ENCODE results near the gene OCA2.

Gene OCA2

GRCh38 chr15:27784107-27784506 is 315.0 kb downstream of the OCA2 start:
- DNase-seq (ENCODE audit: low read depth in 2 of 2): no peak
- H3K4me3 ChIP-seq (replicated peaks in 1 of 2; ENCODE audit: low read depth in 2 of 2, low read length in 2 of 2): no peak overlapping the region
- TF ChIP-seq CTCF (IDR thresholded peaks at IDR 0.05; ENCODE audit: low read depth, low read length): no peak

DNA sequence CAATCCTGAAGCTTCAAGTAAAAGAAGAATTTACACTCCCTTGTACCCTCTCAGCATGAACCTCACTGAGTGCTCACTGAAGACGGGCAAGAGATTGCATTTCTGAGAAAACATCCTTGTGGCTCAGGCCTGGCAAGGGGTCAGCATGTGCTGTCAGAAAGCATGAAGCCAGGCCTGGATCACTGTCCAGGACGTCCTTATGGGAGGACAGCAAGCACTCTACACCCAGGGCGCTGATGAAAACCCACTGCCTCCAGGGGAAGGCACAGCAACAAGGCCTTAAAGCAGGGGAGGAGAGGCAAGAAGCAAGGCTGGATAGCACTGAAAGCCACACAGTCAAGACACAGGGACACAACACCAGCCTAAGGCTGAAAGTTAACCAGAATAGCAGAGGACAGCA is 315.4 kb downstream of the OCA2 start:
- no peak overlapping the region for H3K4me3 ChIP-seq (replicated peaks in 1 of 2; ENCODE audit: low read depth in 2 of 2, low read length in 2 of 2)
- no peak for DNase-seq (ENCODE audit: low read depth in 2 of 2)
- no peak for TF ChIP-seq CTCF (IDR thresholded peaks at IDR 0.05; ENCODE audit: low read depth, low read length)

DNA sequence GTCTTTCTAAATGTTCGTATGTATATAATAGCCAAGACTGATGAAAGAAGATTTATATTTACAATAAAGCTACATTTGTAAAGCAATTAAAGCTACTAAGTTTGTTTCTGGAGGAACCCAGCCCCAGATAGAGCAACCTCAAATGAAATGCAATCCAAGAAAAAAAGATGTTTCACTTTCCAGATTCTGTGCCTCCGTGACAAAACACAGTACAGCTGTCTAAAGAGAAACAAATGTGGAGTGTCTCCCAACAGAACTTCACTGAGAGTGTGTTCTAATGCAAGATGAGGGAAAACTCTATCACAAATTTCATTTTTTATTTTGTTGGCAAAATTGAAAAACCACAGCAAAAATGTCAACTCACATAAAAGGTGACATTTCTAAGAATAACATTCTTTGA is 317.0 kb downstream of the OCA2 start:
- no peak overlapping the region for H3K4me3 ChIP-seq (replicated peaks in 1 of 2; ENCODE audit: low read depth in 2 of 2, low read length in 2 of 2)
- DNase-seq (ENCODE audit: low read depth in 2 of 2): no peak
- no peak for TF ChIP-seq CTCF (IDR thresholded peaks at IDR 0.05; ENCODE audit: low read depth, low read length)

- no peak for DNase-seq (ENCODE audit: low read depth in 2 of 2)
- no peak overlapping the region for H3K4me3 ChIP-seq (replicated peaks in 1 of 2; ENCODE audit: low read depth in 2 of 2, low read length in 2 of 2)
- no peak for TF ChIP-seq CTCF (IDR thresholded peaks at IDR 0.05; ENCODE audit: low read depth, low read length)
Measured at GRCh38 chr15:27776501-27776900, 322.6 kb downstream of the OCA2 start.

- no peak for TF ChIP-seq CTCF (IDR thresholded peaks at IDR 0.05; ENCODE audit: low read depth, low read length)
- H3K4me3 ChIP-seq (replicated peaks in 1 of 2; ENCODE audit: low read depth in 2 of 2, low read length in 2 of 2): no peak overlapping the region
- DNase-seq (ENCODE audit: low read depth in 2 of 2): no peak
Measured at GRCh38 chr15:27774638-27775037, 324.5 kb downstream of the OCA2 start.

GRCh38 chr15:27774191-27774590 is 324.9 kb downstream of the OCA2 start:
- no peak overlapping the region for H3K4me3 ChIP-seq (replicated peaks in 1 of 2; ENCODE audit: low read depth in 2 of 2, low read length in 2 of 2)
- TF ChIP-seq CTCF (IDR thresholded peaks at IDR 0.05; ENCODE audit: low read depth, low read length): no peak
- no peak for DNase-seq (ENCODE audit: low read depth in 2 of 2)

GRCh38 chr15:27771892-27772291 is 327.2 kb downstream of the OCA2 start:
- TF ChIP-seq CTCF (IDR thresholded peaks at IDR 0.05; ENCODE audit: low read depth, low read length): no peak
- DNase-seq (ENCODE audit: low read depth in 2 of 2): no peak
- H3K4me3 ChIP-seq (replicated peaks in 1 of 2; ENCODE audit: low read depth in 2 of 2, low read length in 2 of 2): no peak overlapping the region

All from cardiac fibroblast (primary cell).